ENCODE data around the gene TBC1D3G.
"Not testable (repeated sequence)": the region's sequence is repeated elsewhere in the genome, so short reads cannot be mapped to it uniquely, and the experiment has no call there.

Gene TBC1D3G

DNA sequence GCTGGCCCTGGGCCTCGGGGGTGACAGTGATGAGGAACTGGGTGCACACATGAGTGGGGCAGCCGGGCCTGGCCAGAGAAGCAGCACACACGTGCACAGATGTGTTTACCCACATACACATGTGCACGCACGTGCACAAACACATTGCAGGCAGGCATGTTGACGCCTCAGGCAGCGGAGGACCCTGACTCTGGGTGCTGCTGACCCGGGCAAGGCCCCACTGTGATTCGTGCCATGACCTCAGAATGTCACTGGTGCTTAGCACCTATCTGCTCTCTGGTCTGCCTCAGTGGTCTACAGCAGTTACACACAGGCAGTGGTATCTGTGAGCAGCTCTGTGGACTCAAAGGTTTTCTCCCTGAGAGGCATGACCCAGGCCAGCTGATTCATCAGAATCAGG lies at the start of gene TBC1D3G:
Gene TBC1D3G, plus strand, starts transcription at position 301 of the 400 bp plus-strand sequence. CDS start 1,528 bp downstream, outside the sequence.
- not testable (repeated sequence) for DNase-seq

DNA sequence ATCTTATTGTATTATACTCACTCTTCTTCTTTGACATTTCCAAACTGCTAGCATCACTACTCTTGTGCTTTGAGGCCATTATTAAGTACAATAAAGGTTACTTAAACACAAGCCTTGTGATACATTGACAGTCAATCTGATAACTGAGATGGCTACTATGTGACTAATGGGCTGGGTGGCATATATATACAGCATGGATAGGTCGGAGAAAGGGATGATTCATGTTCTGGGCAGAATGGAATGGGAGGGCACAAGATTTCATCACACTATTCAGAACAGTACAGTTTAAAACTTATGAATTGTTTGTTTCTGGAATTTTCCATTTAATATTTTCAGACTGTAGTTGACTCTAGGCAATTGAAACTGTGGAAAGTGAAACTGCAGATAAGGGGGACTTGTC lies 40.4 kb upstream of the TBC1D3G start:
- DNase-seq = not testable (repeated sequence)

DNA sequence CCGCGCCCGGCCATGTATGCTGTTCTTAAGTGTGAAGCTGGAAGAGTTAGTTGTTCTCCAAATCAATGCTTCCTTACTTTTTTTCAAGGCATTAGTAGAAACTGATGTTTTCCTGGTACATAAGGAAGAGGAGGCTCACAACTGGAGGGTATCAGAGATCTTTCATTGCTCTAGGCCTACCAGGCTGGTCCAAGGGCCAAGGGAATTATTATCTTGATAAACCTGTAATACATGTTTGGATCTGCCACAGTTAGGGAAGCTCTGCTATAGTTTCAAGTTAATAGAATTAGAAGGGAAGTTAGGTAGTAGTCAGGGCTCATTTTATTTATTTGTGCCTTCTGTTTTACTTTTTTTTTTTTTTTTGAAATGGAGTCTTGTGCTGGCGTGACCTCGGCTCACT lies 39.5 kb upstream of the TBC1D3G start:
- DNase-seq = not testable (repeated sequence)

DNA sequence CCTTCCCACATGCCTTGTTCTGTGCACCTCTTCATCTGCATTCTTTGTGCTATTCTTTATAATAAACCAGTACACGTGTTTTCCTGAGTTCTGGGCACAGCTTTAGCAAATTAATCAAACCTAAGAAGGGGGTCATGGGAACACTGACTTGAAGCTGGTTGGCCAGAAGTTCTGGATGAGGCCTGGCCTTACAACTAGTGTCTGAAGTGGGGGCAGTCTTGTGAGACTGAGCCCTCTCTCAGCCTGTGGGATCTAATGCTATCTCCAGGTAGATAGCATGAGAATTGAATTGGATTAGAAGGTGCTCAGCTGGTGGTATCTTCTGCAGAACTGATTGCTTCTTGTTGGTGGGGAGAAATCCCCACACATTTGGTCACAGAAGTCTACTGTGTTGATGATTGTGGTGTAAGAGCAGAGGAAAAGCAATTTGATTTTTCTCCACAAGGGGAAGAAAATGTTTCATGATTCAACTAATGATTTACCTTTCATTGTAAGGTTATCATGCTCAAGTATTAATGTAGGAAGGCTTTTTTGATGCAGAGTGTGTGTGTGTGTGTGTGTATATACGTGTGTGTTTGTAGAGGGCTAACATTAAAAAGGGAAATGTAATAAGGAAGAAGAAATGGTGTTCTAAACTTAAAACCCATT lies 33.6 kb upstream of the TBC1D3G start:
- not testable (repeated sequence) for DNase-seq

DNA sequence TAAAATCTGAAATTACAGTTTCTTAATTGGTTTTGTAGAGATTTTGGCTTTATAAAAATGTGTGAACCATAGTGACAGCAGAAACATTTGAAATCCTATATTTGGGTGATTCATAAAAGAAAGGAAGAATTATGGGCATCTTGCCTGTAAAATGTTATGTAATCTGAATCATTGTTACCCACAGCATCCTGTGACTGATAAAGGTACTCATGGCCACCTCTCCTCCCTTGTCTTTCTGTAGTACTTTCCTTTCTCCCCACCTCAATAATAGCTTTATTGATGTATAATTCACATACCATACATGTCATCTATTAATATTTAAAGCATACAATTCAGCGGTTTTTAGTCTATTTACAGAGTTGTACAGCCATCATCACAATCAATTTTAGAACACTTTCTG lies 28.5 kb upstream of the TBC1D3G start:
- DNase-seq = not testable (repeated sequence)

DNA sequence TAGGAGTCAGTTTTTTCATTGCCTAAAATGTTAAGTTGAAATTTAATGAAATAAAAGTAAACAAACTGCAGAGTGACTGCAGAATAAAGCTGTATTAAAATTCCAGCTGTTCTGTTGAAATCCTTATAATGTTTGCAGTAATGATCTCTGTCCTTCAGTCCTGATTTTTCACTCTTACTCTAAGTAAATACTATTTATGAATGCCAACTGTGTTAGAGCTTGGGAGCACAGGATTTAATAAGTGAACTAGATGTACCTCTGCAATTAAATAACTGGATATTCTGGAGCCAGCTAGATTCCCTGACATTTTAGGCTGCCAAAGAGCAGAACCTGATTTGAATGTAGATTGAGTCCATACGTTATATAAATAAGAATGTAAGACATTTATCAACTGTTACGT lies 7.9 kb upstream of the TBC1D3G start:
- DNase-seq = not testable (repeated sequence)

DNA sequence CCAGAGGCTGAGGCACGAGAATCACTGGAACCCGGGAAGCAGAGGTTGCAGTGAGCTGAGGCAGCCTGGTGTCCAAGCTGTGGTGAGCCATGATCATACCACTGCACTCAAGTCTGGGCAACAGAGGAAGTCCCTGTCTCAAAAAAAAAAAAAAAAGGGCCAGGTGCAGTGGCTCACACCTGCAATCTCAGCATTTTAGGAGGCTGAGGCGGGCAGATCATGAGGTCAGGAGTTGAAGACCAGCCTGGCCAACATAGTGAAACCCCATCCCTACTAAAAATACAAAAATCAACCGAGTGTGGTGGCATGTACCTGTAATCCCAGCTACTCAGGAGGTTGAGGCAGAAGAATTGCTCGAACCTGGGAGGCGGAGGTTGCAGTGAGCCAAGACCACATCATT lies 38.8 kb downstream of the TBC1D3G start:
- DNase-seq = not testable (repeated sequence)

DNA sequence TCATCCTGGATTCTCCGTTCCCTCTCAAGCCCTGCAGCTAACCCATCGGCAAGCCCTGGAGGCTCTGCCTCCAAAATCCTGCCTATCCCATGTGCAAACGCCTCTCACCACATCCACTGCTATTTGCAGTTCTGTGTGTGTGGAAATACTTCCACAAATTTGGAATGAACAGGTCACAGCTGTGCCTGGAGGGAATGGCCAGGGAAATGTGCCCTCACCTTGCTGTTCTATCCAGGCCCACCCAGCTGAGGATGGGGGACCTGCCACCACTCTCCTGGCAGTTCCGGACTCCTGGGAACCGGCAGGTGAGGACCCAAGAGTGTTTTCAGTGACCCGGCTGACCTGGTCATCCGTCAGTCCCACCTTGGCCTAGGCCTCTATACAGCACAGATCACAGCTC lies 52.3 kb downstream of the TBC1D3G start:
- not testable (repeated sequence) for DNase-seq

Measured in CD4-positive, alpha-beta T cell treated with Interleukin-4 for 1 hour (primary cell).